Subcutaneous adipose tissue (tissue), 4 donors: ENCODE measurements around the gene FBXO21. TPM values are rescaled to one million over a fixed set of nuclear protein-coding genes. Genes with fewer than 3 reads are reported as not detected.

ENCODE experiments used
- CTCF ChIP-seq: fragments of 450-650 bp; IDR thresholded peaks from one replicate; pipeline ENCODE4 v1.5.1; 2016; ENCODE audit warnings: low read depth, mild to moderate bottlenecking, control low read depth, antibody characterized with exemption, moderate library complexity
- total RNA-seq, 4 donors: library from RNA; depleted of rRNA; stranded (reverse); fragments of >200 nt; gene quantifications; one replicate each; pipeline ENCODE4 v1.1.0, GENCODE V29; 2016

FBXO21 gene
- total RNA-seq, 4 donors from 2014 or later, result 23.8 to 71.4 (median 30.8) TPM

DNA sequence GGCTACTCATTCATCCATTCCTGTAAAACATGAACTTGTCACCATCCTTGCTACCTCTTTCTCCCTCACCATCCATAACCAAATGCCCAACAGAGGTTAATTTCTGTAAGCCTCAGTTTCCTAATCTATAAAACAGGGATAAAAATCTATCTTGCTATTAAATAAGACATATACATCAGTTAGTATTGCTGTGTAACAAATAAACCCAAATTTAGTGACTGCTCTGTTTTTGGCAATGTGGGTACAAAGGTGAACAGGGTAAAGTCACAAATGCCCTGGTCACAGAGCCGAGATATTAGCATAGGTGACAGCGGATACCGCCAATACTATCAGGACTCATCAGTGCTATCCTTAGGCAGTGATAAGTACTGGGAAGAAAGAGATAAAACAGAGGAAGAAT is 3.6 kb upstream of the FBXO21 start:
- no peak for TF ChIP-seq CTCF

DNA sequence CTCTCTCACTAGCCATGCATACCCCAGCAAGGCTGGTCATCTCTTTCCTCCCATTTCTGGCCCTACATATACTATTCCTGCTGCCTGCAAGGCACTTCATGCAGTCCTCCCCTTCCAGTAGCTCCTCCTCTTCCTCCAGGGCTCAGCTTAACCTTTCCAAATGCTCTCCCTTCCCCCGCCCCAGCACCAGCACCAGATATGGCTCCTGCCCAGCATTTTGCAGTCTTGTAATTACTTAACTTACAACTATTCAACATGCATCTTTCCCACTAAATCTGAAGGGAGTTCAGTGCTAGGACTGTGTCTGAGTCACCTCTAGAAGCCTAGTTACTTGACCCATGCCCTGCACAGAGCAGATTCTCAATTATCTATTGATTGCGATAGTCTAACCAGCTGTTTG is 1.8 kb upstream of the FBXO21 start:
- no peak for TF ChIP-seq CTCF

DNA sequence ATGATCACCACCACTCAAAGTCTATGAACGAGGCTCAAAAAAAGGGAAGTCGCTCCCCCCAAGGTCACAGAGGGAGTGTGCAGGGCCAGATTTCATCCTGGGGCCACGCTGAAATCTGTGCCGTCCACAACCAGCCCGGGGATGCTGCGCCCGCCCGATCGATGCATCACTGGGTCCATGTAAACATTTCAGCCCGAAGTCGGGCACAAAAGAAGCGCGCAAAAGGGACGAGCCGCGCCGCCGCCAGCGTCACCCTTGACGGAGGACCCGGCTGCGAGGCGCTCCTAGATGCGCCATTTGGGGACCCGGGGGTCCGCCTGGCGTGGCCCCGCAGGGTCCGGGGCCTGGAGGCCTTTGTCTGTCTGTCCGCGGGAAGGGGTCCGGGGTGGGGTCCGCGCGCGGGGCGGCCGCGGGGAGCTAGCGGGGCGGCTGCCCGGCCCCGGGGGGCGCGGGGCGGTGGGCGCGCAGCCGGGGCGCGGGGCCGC is 503 bp downstream of the FBXO21 start:
- TF ChIP-seq CTCF, result no peak

- no peak for TF ChIP-seq CTCF
Measured at GRCh38 chr12:117188961-117189724, 1.1 kb downstream of the FBXO21 start.

DNA sequence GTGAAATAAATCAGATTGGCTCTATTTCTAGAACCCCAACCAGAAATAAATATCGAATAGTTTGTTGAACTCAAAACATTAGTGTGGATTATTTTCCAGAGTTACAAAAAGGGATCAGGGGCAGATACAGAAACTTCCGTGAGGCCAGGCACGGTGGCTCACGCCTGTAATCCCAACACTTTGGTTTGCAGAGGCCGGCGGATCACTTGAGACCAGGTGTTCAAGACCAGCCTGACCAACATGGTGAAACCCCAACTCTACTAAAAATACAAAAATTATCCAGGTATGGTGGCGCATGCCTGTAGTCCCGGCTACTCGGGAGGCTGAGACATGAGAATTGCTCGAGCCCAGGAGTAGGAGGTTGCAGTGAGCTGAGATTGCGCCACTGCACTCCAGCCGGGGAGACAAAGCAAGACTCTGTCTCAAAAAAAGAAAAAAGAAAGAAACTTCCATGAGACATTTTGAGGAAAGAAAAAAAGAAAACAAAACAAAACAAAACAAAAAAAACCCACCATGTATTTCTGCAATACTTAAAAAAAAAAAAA is 2.1 kb downstream of the FBXO21 start:
- no peak for TF ChIP-seq CTCF

- TF ChIP-seq CTCF, result no peak
Measured at GRCh38 chr12:117187421-117187820, 2.8 kb downstream of the FBXO21 start.

DNA sequence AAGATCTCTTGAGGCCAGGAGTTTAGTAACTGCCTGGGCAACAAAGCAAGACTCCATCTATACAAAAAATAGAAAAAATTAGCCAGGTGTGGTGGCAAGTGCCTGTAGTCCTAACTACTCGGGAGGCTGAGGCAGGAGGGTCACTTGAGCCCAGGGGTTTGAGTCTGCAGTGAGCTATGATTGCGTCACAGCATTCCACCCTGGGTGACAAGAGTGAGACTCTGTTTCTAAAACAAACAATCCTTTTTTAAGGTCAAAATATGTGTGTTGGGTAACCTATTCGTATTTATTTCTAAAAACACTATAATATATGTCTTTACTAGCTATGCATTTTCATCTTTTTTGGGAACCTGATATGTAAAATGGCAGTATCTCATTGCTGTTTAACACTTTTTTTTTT is 7.4 kb downstream of the FBXO21 start:
- no peak for TF ChIP-seq CTCF
